GM12878 (cell line): ENCODE results near the gene MALSU1. TPM values are rescaled to one million over a fixed set of nuclear protein-coding genes. Genes with fewer than 3 reads are reported as not detected.

ENCODE experiments used
- ATAC-seq: fragments of 200-7000 bp; cut with Tn5 transposase; 3 replicates; pipeline ENCODE4 v1.9.1; 2020; ENCODE audit warnings: mild to moderate bottlenecking, moderate library complexity
- BruUV-seq: library from RNA; stranded (reverse); fragments of 400-500 nt; replicated peaks from 2 replicates; lab custom pipeline; 2021; lab: Mats Ljungman, UMichigan
- CTCF ChIA-PET: fragments of 300-600 bp; sonication (Branson Sonifier 250); formaldehyde crosslinking; extraction: SDS; loops from one replicate; lab custom pipeline; 2021; ENCODE audit warnings: inconsistent platforms; lab: Yijun Ruan, JAX
- POLR2A ChIA-PET: fragments of 350-600 bp; formaldehyde crosslinking; extraction: SDS; loops from one replicate; lab custom pipeline; 2021; ENCODE audit warnings: inconsistent platforms; lab: Charles Lee
- RAD21 ChIA-PET: fragments of 300-600 bp; sonication (Branson Sonifier 250); formaldehyde crosslinking; loops from one replicate; lab custom pipeline; 2023; ENCODE audit warnings: antibody characterized with exemption; ENCODE audit not compliant: unreplicated experiment; lab: Charles Lee
- SMC1A ChIA-PET: fragments of 300-600 bp; sonication (Branson Sonifier 250); formaldehyde crosslinking; loops from one replicate; lab custom pipeline; 2023; ENCODE audit not compliant: unreplicated experiment, uncharacterized antibody; lab: Charles Lee
- DNase-seq: peaks from one replicate; pipeline ENCODE4 v3.0.0-alpha.2; 2011; ENCODE audit warnings: low read depth, low spot score
- FAIRE-seq: peaks from 3 replicates; lab custom pipeline; 2011; peaks lifted over from hg19 to GRCh38; lab: Jason Lieb, UNC
- H2AFZ ChIP-seq: 2 replicates; pipeline ENCODE4 v1.6.0; 2011; ENCODE audit warnings: low read depth, low read length, control low read depth; ENCODE audit not compliant: control insufficient read depth
- H3K27ac ChIP-seq: 2 replicates; pipeline ENCODE4 v1.5.1; 2011; ENCODE audit warnings: control low read depth; ENCODE audit not compliant: control insufficient read depth, insufficient read depth
- H3K27me3 ChIP-seq, 2 experiments: replicated peaks in 1 of 2; 2 replicates each; pipeline versions ENCODE4 v1.6.0 to v1.6.1; 2011; ENCODE audit warnings: low read length in 1 of 2; ENCODE audit not compliant: control insufficient read depth in 2 of 2, insufficient read depth in 2 of 2
- H3K36me3 ChIP-seq, 2 experiments: 2 replicates each; pipeline ENCODE4 v1.5.1; 2011; ENCODE audit warnings: low read length in 1 of 2; ENCODE audit not compliant: control insufficient read depth in 2 of 2, insufficient read depth in 2 of 2
- H3K4me1 ChIP-seq: 2 replicates; pipeline ENCODE4 v1.6.1; 2011; ENCODE audit warnings: mild to moderate bottlenecking, low read length, moderate library complexity, mixed read lengths; ENCODE audit not compliant: control insufficient read depth, insufficient read depth
- H3K4me2 ChIP-seq: 2 replicates; pipeline ENCODE4 v1.6.0; 2011; ENCODE audit warnings: control low read depth; ENCODE audit not compliant: control insufficient read depth, insufficient read depth
- H3K4me3 ChIP-seq: fragments of 200-600 bp; sonication (generic); 2 replicates; pipeline ENCODE4 v1.5.1; 2016
- H3K79me2 ChIP-seq: 2 replicates; pipeline ENCODE4 v1.6.0; 2011; ENCODE audit warnings: low read length; ENCODE audit not compliant: control insufficient read depth, insufficient read depth
- H3K9ac ChIP-seq: 2 replicates; pipeline ENCODE4 v1.8.0; 2011; ENCODE audit warnings: low read length, control low read depth, mixed read lengths; ENCODE audit not compliant: control insufficient read depth, insufficient read depth
- H3K9me3 ChIP-seq: replicated peaks from 3 replicates; pipeline ENCODE4 v1.5.1; 2011; ENCODE audit warnings: mild to moderate bottlenecking, low read length; ENCODE audit not compliant: control insufficient read depth, insufficient read depth
- H4K20me1 ChIP-seq: 2 replicates; pipeline ENCODE4 v1.6.0; 2011; ENCODE audit not compliant: control insufficient read depth, insufficient read depth
- CHD2 ChIP-seq: IDR thresholded peaks from 2 replicates; pipeline ENCODE4 v1.6.1; 2011; ENCODE audit warnings: low read depth, low read length, improper control_type of control experiment, borderline replicate concordance
- LARP7 ChIP-seq: fragments of 450-650 bp; IDR thresholded peaks from 2 replicates; pipeline ENCODE4 v1.6.1; 2017; ENCODE audit warnings: mild to moderate bottlenecking
- MTA3 ChIP-seq: IDR thresholded peaks from 2 replicates; pipeline ENCODE4 v1.6.1; 2012; ENCODE audit warnings: low read length, inconsistent platforms, borderline replicate concordance
- PAX5 ChIP-seq: IDR thresholded peaks from 2 replicates; pipeline ENCODE4 v1.6.1; 2011; ENCODE audit warnings: low read depth, low read length, borderline replicate concordance
- RCOR1 ChIP-seq: conservative IDR thresholded peaks from 2 replicates; pipeline ENCODE4 v1.6.1; 2012; ENCODE audit warnings: low read depth, low read length, improper control_type of control experiment
- RELB ChIP-seq: fragments of 450-650 bp; IDR thresholded peaks from 2 replicates; pipeline ENCODE4 v1.6.1; 2017; ENCODE audit warnings: low read depth, mild to moderate bottlenecking, moderate library complexity
- SMC3 ChIP-seq: IDR thresholded peaks from 2 replicates; pipeline ENCODE4 v1.6.1; 2011; ENCODE audit warnings: low read length, improper control_type of control experiment, borderline replicate concordance
- SUZ12 ChIP-seq: fragments of 200-600 bp; sonication (generic); IDR thresholded peaks from one replicate; pipeline ENCODE4 v1.6.1; 2018; ENCODE audit warnings: antibody characterized with exemption, mild to moderate bottlenecking; ENCODE audit not compliant: unreplicated experiment
- ZNF592 ChIP-seq: fragments of 450-650 bp; IDR thresholded peaks from 2 replicates; pipeline ENCODE4 v1.6.1; 2017; ENCODE audit warnings: mild to moderate bottlenecking, moderate library complexity
- WGBS: methylation state at CpG from one replicate; pipeline ENCODE4 v1.1.6; 2016; ENCODE audit warnings: low lambda C conversion rate; ENCODE audit not compliant: insufficient replicate concordance, insufficient coverage; ENCODE audit errors: missing lambda C conversion rate; 5-methylcytosine and 5-hydroxymethylcytosine counted together
- in situ Hi-C: fragments of 300-500 bp; cut with MboI; formaldehyde crosslinking; loops from 9 replicates; pipeline ENCODE4 v1.14.3; 2018; ENCODE audit warnings: mixed read lengths
- intact Hi-C: fragments of 100-400 bp; cut with micrococcal nuclease; formaldehyde crosslinking; loops from one replicate; pipeline ENCODE4 v1.14.2; 2022; ENCODE audit not compliant: unreplicated experiment
- polyA plus RNA-seq, 11 experiments: library from polyadenylated mRNA; depleted of rRNA in 4 of 11; unstranded in 6 of 11; stranded (reverse) in 5 of 11; fragments of >200 nt; fragmentation: Nextera tagmentation in 4 of 11; fragmentation: Illumina TruSeq in 1 of 11; extraction: Ambion mirVana in 4 of 11; extraction: Trizol in 1 of 11; gene quantifications; 1 replicate in 1 of 11; 2 replicates in 10 of 11; pipeline versions ENCODE4 v1.2.1 to v1.2.3, GENCODE V29; 2011 to 2016; ENCODE audit warnings: inconsistent platforms in 2 of 11, missing spikeins in 2 of 11, low read depth in 1 of 11
- total RNA-seq, 4 experiments: library from RNA; depleted of rRNA in 3 of 4; stranded (reverse); fragments of >200 nt in 3 of 4; fragmentation: Illumina TruSeq in 1 of 4; extraction: Trizol in 1 of 4; gene quantifications; 2 replicates each; pipeline versions ENCODE4 v1.2.1 to v1.2.3, GENCODE V29; 2013 to 2021

MALSU1 gene
- total and polyA plus RNA-seq, 10 of the 15 experiments (the other 5 are each of a cell fraction or from before 2014, with no cell fraction given): 8.5 to 159 (median 73.7) TPM

- TF ChIP-seq ZNF592: no peak
- TF ChIP-seq RELB: no peak
- TF ChIP-seq RCOR1: no peak
- TF ChIP-seq PAX5: no peak
- TF ChIP-seq, all 136 proteins: peak for 0
These were observed 36.5 kb downstream of the MALSU1 start (continued) for GRCh38 chr7:23335621-23336020.

GRCh38 chr7:23336086-23336485 is 36.9 kb downstream of the MALSU1 start:
- H3K4me3 ChIP-seq: no peak overlapping the region
- H3K27me3 ChIP-seq: no peaks in the 10 kb centered on the region
- RAD21 ChIA-PET: no interaction called here
- peaks cover 3 to 34% of the 10 kb centered on the region in 2 experiments for H3K36me3 ChIP-seq
- intact Hi-C loops: no loop called here
- ATAC-seq (no peak), DNase-seq (no peak), FAIRE-seq (peak; percentile 80)
- no TSS peak for BruUV-seq
- no peaks in the 10 kb centered on the region for H3K9me3 ChIP-seq
- POLR2A ChIA-PET: no interaction called here
- WGBS: 81% methylated on average over 3 of the region's 3 CpGs
- H3K79me2 ChIP-seq: no peaks in the 10 kb centered on the region
- TF ChIP-seq LARP7: no peak
- no peak for TF ChIP-seq SUZ12
- no peak for TF ChIP-seq MTA3
- TF ChIP-seq CHD2: no peak
- TF ChIP-seq SMC3: no peak
- H2AFZ ChIP-seq: no peak overlapping the region
- CTCF ChIA-PET: interaction anchor here (1.0 to 1.2 kb wide), 2 partner anchors 12 to 22 kb away, joined by 3 to 4 read pairs; no protein-coding TSS in a partner anchor
- no peak overlapping the region for H3K9ac ChIP-seq
- H3K4me1 ChIP-seq: no peaks in the 10 kb centered on the region
- no peak overlapping the region for H3K27ac ChIP-seq
- no peaks in the 10 kb centered on the region for H4K20me1 ChIP-seq
- H3K4me2 ChIP-seq: no peak overlapping the region
- in situ Hi-C loops: no loop called here
- SMC1A ChIA-PET: interaction anchor here (0.6 to 1.0 kb wide), 2 partner anchors 25 to 1310 kb away, joined by 3 read pairs; no protein-coding TSS in a partner anchor
